Neural progenitor cell (in vitro differentiated cells): ENCODE results near the gene GID4. TPM values are rescaled to one million over a fixed set of nuclear protein-coding genes. Genes with fewer than 3 reads are reported as not detected.

Experiments used
- DNase-seq: peaks from one replicate; pipeline ENCODE4 v3.0.0-alpha.2; 2016; ENCODE audit warnings: low spot score
- H2AFZ ChIP-seq: fragments of 200-600 bp; sonication (generic); replicated peaks from 2 replicates; pipeline ENCODE4 v1.6.1; 2016; ENCODE audit warnings: antibody characterized with exemption
- H3F3A ChIP-seq: fragments of 200-600 bp; sonication (generic); 2 replicates; pipeline ENCODE4 v1.6.1; 2016; ENCODE audit warnings: antibody characterized with exemption, low read depth
- H3K27ac ChIP-seq: fragments of 200-600 bp; sonication (generic); 2 replicates; pipeline ENCODE4 v1.5.1; 2016; ENCODE audit warnings: mild to moderate bottlenecking
- H3K27me3 ChIP-seq: fragments of 200-600 bp; sonication (generic); 2 replicates; pipeline ENCODE4 v1.6.1; 2016; ENCODE audit warnings: mild to moderate bottlenecking, moderate library complexity
- H3K36me3 ChIP-seq: fragments of 200-600 bp; sonication (generic); 2 replicates; pipeline ENCODE4 v1.5.1; 2016
- H3K4me1 ChIP-seq: fragments of 200-600 bp; sonication (generic); 2 replicates; pipeline ENCODE4 v1.6.1; 2016; ENCODE audit warnings: mixed run types
- H3K4me2 ChIP-seq: fragments of 200-600 bp; sonication (generic); 2 replicates; pipeline ENCODE4 v1.6.1; 2016
- H3K4me3 ChIP-seq: fragments of 200-600 bp; sonication (generic); 2 replicates; pipeline ENCODE4 v1.5.1; 2016
- H3K79me2 ChIP-seq: fragments of 200-600 bp; sonication (generic); 2 replicates; pipeline ENCODE4 v1.6.1; 2016; ENCODE audit warnings: low read depth
- H3K9ac ChIP-seq: fragments of 200-600 bp; sonication (generic); 2 replicates; pipeline ENCODE4 v1.6.1; 2016
- H3K9me3 ChIP-seq: fragments of 200-600 bp; sonication (generic); 2 replicates; pipeline ENCODE4 v1.5.1; 2016; ENCODE audit warnings: low read depth
- H4K20me1 ChIP-seq: fragments of 200-600 bp; sonication (generic); 2 replicates; pipeline ENCODE4 v1.6.1; 2016; ENCODE audit warnings: low read depth
- H3K27ac Mint-ChIP-seq: 3 replicates; pipeline ENCODE4 v1.8.0; 2021; ENCODE audit warnings: mixed read lengths
- H3K27me3 Mint-ChIP-seq: 2 replicates; pipeline ENCODE4 v1.8.0; 2022; ENCODE audit warnings: low read depth, mild to moderate bottlenecking, inconsistent platforms, moderate library complexity, mixed read lengths; ENCODE audit not compliant: insufficient read depth
- H3K36me3 Mint-ChIP-seq: 3 replicates; pipeline ENCODE4 v1.8.0; 2021; ENCODE audit warnings: mixed read lengths
- H3K4me1 Mint-ChIP-seq: 3 replicates; pipeline ENCODE4 v1.8.0; 2021; ENCODE audit warnings: mixed read lengths
- H3K4me3 Mint-ChIP-seq: 3 replicates; pipeline ENCODE4 v1.8.0; 2021; ENCODE audit warnings: mild to moderate bottlenecking, moderate library complexity, mixed read lengths
- H3K9me3 Mint-ChIP-seq: 3 replicates; pipeline ENCODE4 v1.8.0; 2020; ENCODE audit warnings: mixed read lengths
- CTCF ChIP-seq: fragments of 200-600 bp; sonication (generic); IDR thresholded peaks from 2 replicates; pipeline ENCODE4 v1.5.1; 2017; ENCODE audit warnings: antibody characterized with exemption, mild to moderate bottlenecking
- EZH2 ChIP-seq: fragments of 200-600 bp; sonication (generic); IDR thresholded peaks from 2 replicates; pipeline ENCODE4 v1.6.1; 2017; ENCODE audit warnings: antibody characterized with exemption, mild to moderate bottlenecking, moderate library complexity
- EZH2phosphoT487 ChIP-seq: fragments of 200-600 bp; sonication (generic); IDR thresholded peaks from 2 replicates; pipeline ENCODE4 v1.6.1; 2017; ENCODE audit warnings: antibody characterized with exemption
- total RNA-seq: library from RNA; depleted of rRNA; stranded (reverse); fragments of >200 nt; gene quantifications from 2 replicates; pipeline ENCODE4 v1.2.3, GENCODE V29; 2015; ENCODE audit warnings: low replicate concordance

GID4 gene
- total RNA-seq, 1 donor from 2014 or later: 10.6 TPM

- Histone ChIP-seq H3K27me3 (no peaks in the 10 kb centered on the region), H3K4me1 (no peaks in the 10 kb centered on the region), H2AFZ (no peak overlapping the region), H3K4me2 (no peak overlapping the region), H3F3A (no peaks in the 10 kb centered on the region), H3K27ac (no peak overlapping the region), H3K9ac (no peak overlapping the region), H3K79me2 (no peaks in the 10 kb centered on the region), H3K36me3 (no peaks in the 10 kb centered on the region), H3K9me3 (no peaks in the 10 kb centered on the region), H4K20me1 (no peaks in the 10 kb centered on the region), H3K4me3 (no peak overlapping the region)
- Mint-ChIP-seq H3K4me1 (peaks cover 7% of the 10 kb centered on the region), H3K27ac (no peak overlapping the region), H3K4me3 (no peak overlapping the region), H3K36me3 (peaks cover 2% of the 10 kb centered on the region), H3K9me3 (no peaks in the 10 kb centered on the region), H3K27me3 (peaks cover 2% of the 10 kb centered on the region)
- TF ChIP-seq EZH2phosphoT487 (no peak), EZH2 (no peak), CTCF (no peak)
- no peak for DNase-seq
These were observed 17.8 kb upstream of the GID4 start for GRCh38 chr17:18021372-18021771.

GRCh38 chr17:18025241-18025944 lies 13.8 kb upstream of the GID4 start:
- no peaks in the 10 kb centered on the region for H4K20me1 ChIP-seq
- H3K36me3 ChIP-seq: no peaks in the 10 kb centered on the region

GRCh38 chr17:18025945-18026776 lies 13.0 kb upstream of the GID4 start:
- Histone ChIP-seq H2AFZ (no peak overlapping the region), H4K20me1 (no peaks in the 10 kb centered on the region)

More at GRCh38 chr17:18025241-18025944, 13.8 kb upstream of the GID4 start:
- no peak for DNase-seq
- H3K9ac ChIP-seq: no peak overlapping the region
- no peak overlapping the region for H3K4me3 ChIP-seq
- no peaks in the 10 kb centered on the region for H3K9me3 ChIP-seq
- no peaks in the 10 kb centered on the region for H3K79me2 ChIP-seq
- no peak overlapping the region for H2AFZ ChIP-seq
- Mint-ChIP-seq H3K27ac (peak overlapping the region; percentile 22), H3K4me3 (no peak overlapping the region), H3K9me3 (no peaks in the 10 kb centered on the region), H3K27me3 (no peaks in the 10 kb centered on the region), H3K36me3 (peaks cover 2% of the 10 kb centered on the region), H3K4me1 (peaks cover 11% of the 10 kb centered on the region)
- no peak overlapping the region for H3K4me2 ChIP-seq
- H3K27me3 ChIP-seq: no peaks in the 10 kb centered on the region
- no peak overlapping the region for H3K27ac ChIP-seq
- TF ChIP-seq CTCF (no peak), EZH2 (no peak)
- no peaks in the 10 kb centered on the region for H3F3A ChIP-seq
- H3K4me1 ChIP-seq: no peaks in the 10 kb centered on the region

More at GRCh38 chr17:18025945-18026776, 13.0 kb upstream of the GID4 start:
- peaks cover 2% of the 10 kb centered on the region for H3K36me3 Mint-ChIP-seq
- no peaks in the 10 kb centered on the region for H3K9me3 Mint-ChIP-seq
- H3K4me1 ChIP-seq: no peaks in the 10 kb centered on the region
- H3K27me3 Mint-ChIP-seq: no peaks in the 10 kb centered on the region
- TF ChIP-seq EZH2phosphoT487 (no peak), CTCF (no peak), EZH2 (no peak)
- no peaks in the 10 kb centered on the region for H3K9me3 ChIP-seq
- H3K27ac Mint-ChIP-seq: no peak overlapping the region
- H3K9ac ChIP-seq: no peak overlapping the region
- no peaks in the 10 kb centered on the region for H3K27me3 ChIP-seq
- H3F3A ChIP-seq: no peaks in the 10 kb centered on the region
- H3K4me1 Mint-ChIP-seq: peaks cover 11% of the 10 kb centered on the region
- H3K4me2 ChIP-seq: no peak overlapping the region
- H3K27ac ChIP-seq: no peak overlapping the region
- H3K79me2 ChIP-seq: no peaks in the 10 kb centered on the region
- no peak overlapping the region for H3K4me3 ChIP-seq
- no peak overlapping the region for H3K4me3 Mint-ChIP-seq
- H3K36me3 ChIP-seq: no peaks in the 10 kb centered on the region
- DNase-seq: no peak
